Astrocyte (in vitro differentiated cells and primary cell): Measurements from ENCODE around the gene DSG2. TPM values are rescaled to one million over a fixed set of nuclear protein-coding genes. Genes with fewer than 3 reads are reported as not detected.

Experiments used
- DNase-seq: peaks from one replicate; pipeline ENCODE4 v3.0.0-alpha.2; 2010; ENCODE audit warnings: low read depth
- FAIRE-seq: peaks from 2 replicates; lab custom pipeline; 2011; peaks lifted over from hg19 to GRCh38; lab: Jason Lieb, UNC
- H2AFZ ChIP-seq: 2 replicates; pipeline ENCODE4 v1.6.0; 2012; ENCODE audit warnings: low read depth, low read length, inconsistent platforms
- H3K27ac ChIP-seq: 2 replicates; pipeline ENCODE4 v1.5.1; 2011; ENCODE audit warnings: low read depth, low read length, inconsistent platforms
- H3K27me3 ChIP-seq: 2 replicates; pipeline ENCODE4 v1.6.0; 2011; ENCODE audit warnings: low read length, inconsistent platforms; ENCODE audit not compliant: insufficient read depth
- H3K36me3 ChIP-seq: 2 replicates; pipeline ENCODE4 v1.5.1; 2011; ENCODE audit warnings: low read length, inconsistent platforms; ENCODE audit not compliant: insufficient read depth
- H3K4me1 ChIP-seq: 2 replicates; pipeline ENCODE4 v1.5.1; 2011; ENCODE audit warnings: low read length, inconsistent platforms; ENCODE audit not compliant: insufficient read depth
- H3K4me2 ChIP-seq: 2 replicates; pipeline ENCODE4 v1.6.0; 2012; ENCODE audit warnings: low read length, inconsistent platforms
- H3K4me3 ChIP-seq: 2 replicates; pipeline ENCODE4 v1.5.1; 2011; ENCODE audit warnings: low read depth, mild to moderate bottlenecking, low read length, inconsistent platforms; ENCODE audit not compliant: insufficient read depth
- H3K79me2 ChIP-seq: 2 replicates; pipeline ENCODE4 v1.6.0; 2012; ENCODE audit warnings: mild to moderate bottlenecking, low read length, inconsistent platforms; ENCODE audit not compliant: insufficient read depth
- H3K9ac ChIP-seq: 2 replicates; pipeline ENCODE4 v1.6.0; 2012; ENCODE audit warnings: mild to moderate bottlenecking, low read length, inconsistent platforms
- H3K9me3 ChIP-seq: 2 replicates; pipeline ENCODE4 v1.5.1; 2012; ENCODE audit warnings: low read depth, mild to moderate bottlenecking, low read length, inconsistent platforms; ENCODE audit not compliant: insufficient read depth
- H4K20me1 ChIP-seq: 2 replicates; pipeline ENCODE4 v1.6.0; 2012; ENCODE audit warnings: low read length, inconsistent platforms; ENCODE audit not compliant: insufficient read depth
- H3K27ac Mint-ChIP-seq: one replicate; pipeline ENCODE4 v1.8.0; 2021; ENCODE audit warnings: mild to moderate bottlenecking, mixed read lengths; ENCODE audit not compliant: unreplicated experiment
- H3K27me3 Mint-ChIP-seq: one replicate; pipeline ENCODE4 v1.8.0; 2021; ENCODE audit warnings: low read depth, mixed read lengths; ENCODE audit not compliant: unreplicated experiment
- H3K36me3 Mint-ChIP-seq: one replicate; pipeline ENCODE4 v1.8.0; 2021; ENCODE audit warnings: low read depth, mixed read lengths; ENCODE audit not compliant: unreplicated experiment
- H3K4me1 Mint-ChIP-seq: one replicate; pipeline ENCODE4 v1.8.0; 2021; ENCODE audit warnings: low read depth, mixed read lengths; ENCODE audit not compliant: unreplicated experiment
- H3K4me3 Mint-ChIP-seq: one replicate; pipeline ENCODE4 v1.8.0; 2021; ENCODE audit warnings: mild to moderate bottlenecking, moderate library complexity, mixed read lengths; ENCODE audit not compliant: unreplicated experiment
- H3K9me3 Mint-ChIP-seq: one replicate; pipeline ENCODE4 v1.8.0; 2021; ENCODE audit warnings: mild to moderate bottlenecking, mixed read lengths; ENCODE audit not compliant: unreplicated experiment
- EZH2 ChIP-seq: IDR thresholded peaks from 2 replicates; pipeline ENCODE4 v1.6.1; 2012; ENCODE audit warnings: mild to moderate bottlenecking, low read length, inconsistent platforms; ENCODE audit not compliant: insufficient read depth
- total RNA-seq: library from RNA; stranded (reverse); gene quantifications from 2 replicates; pipeline ENCODE4 v1.2.1, GENCODE V29; 2021
- TF ChIP-seq, protein P1 (sequence below): IDR thresholded peaks from 2 replicates; pipeline ENCODE4 v1.5.1; 2011; ENCODE audit warnings: low read depth, mild to moderate bottlenecking, inconsistent platforms, low read length, moderate library complexity; ENCODE audit not compliant: insufficient read depth

The DSG2 gene
- total RNA-seq, 1 donor from 2014 or later, result 154 TPM

DNA sequence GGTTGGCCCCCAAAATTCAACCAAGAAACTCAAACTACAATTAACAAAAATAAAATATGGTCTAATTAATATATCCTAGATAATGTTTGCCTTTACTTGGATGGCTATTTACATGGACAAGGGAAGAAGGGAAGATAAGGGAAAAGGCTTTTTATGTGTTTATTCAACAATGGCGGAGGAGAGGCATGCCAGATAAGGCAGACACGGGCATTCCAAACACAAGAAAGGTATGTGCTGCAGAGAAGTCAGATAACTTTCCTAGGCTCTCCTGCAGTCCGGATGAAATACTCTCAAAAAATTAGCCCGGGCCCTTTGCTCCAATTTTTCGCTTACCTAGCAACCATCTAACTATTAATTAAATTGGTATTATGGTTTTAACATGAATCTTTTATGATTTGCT, 88.6 kb downstream of the DSG2 start:
- Histone ChIP-seq H3K9me3 (no peaks in the 10 kb centered on the region), H3K36me3 (no peaks in the 10 kb centered on the region), H3K27me3 (no peaks in the 10 kb centered on the region), H3K79me2 (no peaks in the 10 kb centered on the region), H3K4me2 (no peak overlapping the region), H3K27ac (no peak overlapping the region), H3K4me3 (no peak overlapping the region), H2AFZ (no peak overlapping the region), H3K9ac (no peak overlapping the region), H3K4me1 (peaks cover 3% of the 10 kb centered on the region), H4K20me1 (no peaks in the 10 kb centered on the region)
- Mint-ChIP-seq H3K4me1 (no peaks in the 10 kb centered on the region), H3K27ac (no peak overlapping the region), H3K36me3 (no peaks in the 10 kb centered on the region), H3K27me3 (no peaks in the 10 kb centered on the region), H3K9me3 (no peaks in the 10 kb centered on the region), H3K4me3 (no peak overlapping the region)
- TF ChIP-seq, protein P1, sequence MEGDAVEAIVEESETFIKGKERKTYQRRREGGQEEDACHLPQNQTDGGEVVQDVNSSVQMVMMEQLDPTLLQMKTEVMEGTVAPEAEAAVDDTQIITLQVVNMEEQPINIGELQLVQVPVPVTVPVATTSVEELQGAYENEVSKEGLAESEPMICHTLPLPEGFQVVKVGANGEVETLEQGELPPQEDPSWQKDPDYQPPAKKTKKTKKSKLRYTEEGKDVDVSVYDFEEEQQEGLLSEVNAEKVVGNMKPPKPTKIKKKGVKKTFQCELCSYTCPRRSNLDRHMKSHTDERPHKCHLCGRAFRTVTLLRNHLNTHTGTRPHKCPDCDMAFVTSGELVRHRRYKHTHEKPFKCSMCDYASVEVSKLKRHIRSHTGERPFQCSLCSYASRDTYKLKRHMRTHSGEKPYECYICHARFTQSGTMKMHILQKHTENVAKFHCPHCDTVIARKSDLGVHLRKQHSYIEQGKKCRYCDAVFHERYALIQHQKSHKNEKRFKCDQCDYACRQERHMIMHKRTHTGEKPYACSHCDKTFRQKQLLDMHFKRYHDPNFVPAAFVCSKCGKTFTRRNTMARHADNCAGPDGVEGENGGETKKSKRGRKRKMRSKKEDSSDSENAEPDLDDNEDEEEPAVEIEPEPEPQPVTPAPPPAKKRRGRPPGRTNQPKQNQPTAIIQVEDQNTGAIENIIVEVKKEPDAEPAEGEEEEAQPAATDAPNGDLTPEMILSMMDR, result no peak
- no peak for TF ChIP-seq EZH2
- DNase-seq (no peak), FAIRE-seq (no peak)

DNA sequence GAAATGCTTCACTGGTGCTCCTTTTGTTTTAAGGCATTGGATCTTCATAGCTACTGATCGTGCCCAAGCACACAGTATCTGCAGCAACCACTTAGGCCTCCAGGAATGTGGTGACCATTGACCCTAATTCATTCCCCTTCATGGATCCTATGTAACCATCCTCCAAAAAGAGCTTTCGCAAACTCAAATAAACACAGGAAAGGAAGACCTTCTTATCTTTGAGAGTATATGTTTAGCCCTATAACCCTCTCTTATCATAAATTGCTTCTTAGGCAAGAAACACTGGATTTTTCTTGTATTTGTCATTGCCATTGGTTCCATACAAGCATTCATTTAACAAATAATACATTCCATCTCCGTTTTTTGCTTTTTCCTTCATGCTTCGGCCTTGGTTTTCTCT, 89.6 kb downstream of the DSG2 start:
- H3K36me3 Mint-ChIP-seq, result no peaks in the 10 kb centered on the region
- H3K4me1 Mint-ChIP-seq, result no peaks in the 10 kb centered on the region
- no peak overlapping the region for H3K4me3 Mint-ChIP-seq
- H3K4me3 ChIP-seq, result no peak overlapping the region
- no peak overlapping the region for H3K9ac ChIP-seq
- H3K36me3 ChIP-seq, result no peaks in the 10 kb centered on the region
- no peaks in the 10 kb centered on the region for H3K4me1 ChIP-seq
- DNase-seq (no peak), FAIRE-seq (no peak)
- no peak overlapping the region for H2AFZ ChIP-seq
- H3K9me3 Mint-ChIP-seq, result no peaks in the 10 kb centered on the region
- H4K20me1 ChIP-seq, result no peaks in the 10 kb centered on the region
- no peak overlapping the region for H3K4me2 ChIP-seq
- H3K27ac ChIP-seq, result no peak overlapping the region
- H3K27me3 ChIP-seq, result no peaks in the 10 kb centered on the region
- no peaks in the 10 kb centered on the region for H3K9me3 ChIP-seq
- H3K27ac Mint-ChIP-seq, result no peak overlapping the region
- no peaks in the 10 kb centered on the region for H3K79me2 ChIP-seq
- TF ChIP-seq EZH2, result no peak
- TF ChIP-seq, protein P1, result no peak
- no peaks in the 10 kb centered on the region for H3K27me3 Mint-ChIP-seq

DNA sequence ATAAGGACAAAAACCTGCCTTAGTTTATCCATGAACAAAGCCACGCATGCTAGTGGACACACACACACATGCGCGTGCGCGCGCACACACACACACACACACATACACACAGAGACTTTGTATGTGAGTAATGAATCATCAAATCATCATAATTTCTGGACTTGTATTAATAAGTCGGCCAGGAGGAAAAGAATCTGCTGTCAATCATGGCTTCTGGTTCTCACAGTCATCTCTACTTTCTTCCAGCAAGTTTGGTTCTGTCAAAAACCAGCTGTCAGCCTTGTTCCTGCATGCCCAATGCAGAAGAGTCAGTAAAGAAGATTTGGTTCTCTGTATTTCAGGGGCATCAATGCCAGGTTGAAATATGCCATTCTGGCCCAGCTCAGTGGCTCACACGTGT, 92.6 kb downstream of the DSG2 start:
- Mint-ChIP-seq H3K27me3 (no peaks in the 10 kb centered on the region), H3K4me1 (peaks cover 8% of the 10 kb centered on the region), H3K9me3 (peaks cover 2% of the 10 kb centered on the region), H3K27ac (no peak overlapping the region), H3K36me3 (no peaks in the 10 kb centered on the region), H3K4me3 (no peak overlapping the region)
- no peaks in the 10 kb centered on the region for H3K4me1 ChIP-seq
- no peak overlapping the region for H3K4me2 ChIP-seq
- no peaks in the 10 kb centered on the region for H4K20me1 ChIP-seq
- H3K79me2 ChIP-seq, result no peaks in the 10 kb centered on the region
- no peak overlapping the region for H3K4me3 ChIP-seq
- no peaks in the 10 kb centered on the region for H3K36me3 ChIP-seq
- H3K9ac ChIP-seq, result no peak overlapping the region
- no peak for DNase-seq
- no peaks in the 10 kb centered on the region for H3K27me3 ChIP-seq
- no peaks in the 10 kb centered on the region for H3K9me3 ChIP-seq
- H3K27ac ChIP-seq, result no peak overlapping the region
- H2AFZ ChIP-seq, result no peak overlapping the region
- no peak for TF ChIP-seq EZH2
- TF ChIP-seq, protein P1, result no peak
- no peak for FAIRE-seq
